Measurements from ENCODE around the gene IKBKE. TPM values are rescaled to one million over a fixed set of nuclear protein-coding genes. Genes with fewer than 3 reads are reported as not detected.

The IKBKE gene
- total RNA-seq = 14.7 and 18.8 TPM in 2 replicates

DNA sequence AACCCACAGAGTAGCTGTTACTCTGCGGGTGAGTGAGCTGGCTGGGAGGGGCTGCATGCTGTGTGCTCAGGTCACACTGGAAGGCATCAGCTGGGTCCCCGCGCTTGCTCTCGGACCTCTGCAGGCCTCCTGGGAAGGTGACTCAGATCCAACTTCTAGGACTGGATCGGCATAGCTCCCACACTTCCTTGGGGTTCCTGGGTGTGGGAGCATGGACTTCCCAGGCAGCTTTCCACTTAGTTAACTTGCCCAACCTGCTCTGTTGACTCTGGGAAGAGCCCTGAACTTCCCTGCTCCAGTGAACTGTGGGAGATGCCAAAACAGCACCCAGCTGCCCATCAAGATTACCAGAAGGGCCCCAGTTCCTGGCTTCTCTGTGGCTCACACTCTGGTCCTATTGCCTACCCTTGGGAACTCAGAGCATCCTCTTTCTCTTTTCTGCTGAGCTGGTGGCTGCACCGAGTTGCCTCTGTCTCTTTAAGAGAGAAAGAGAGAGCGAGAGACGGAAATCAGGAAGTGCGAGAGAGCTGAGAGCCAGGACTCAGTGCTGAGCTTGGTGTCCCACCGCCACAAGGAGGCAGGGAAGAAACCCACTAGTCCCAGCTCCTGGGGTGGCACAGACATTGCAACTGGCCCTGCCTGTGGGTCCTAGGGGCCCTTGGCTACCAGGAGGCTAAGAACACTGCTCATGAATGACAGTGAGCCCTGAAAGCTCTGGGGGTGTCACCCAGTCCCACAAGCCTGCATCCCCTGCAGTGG, at the start of gene IKBKE:
TSS of gene IKBKE (plus strand) at position 544 of the 759 bp plus-strand sequence. CDS start 2,752 bp downstream, outside the sequence.
- TF ChIP-seq, protein P1, sequence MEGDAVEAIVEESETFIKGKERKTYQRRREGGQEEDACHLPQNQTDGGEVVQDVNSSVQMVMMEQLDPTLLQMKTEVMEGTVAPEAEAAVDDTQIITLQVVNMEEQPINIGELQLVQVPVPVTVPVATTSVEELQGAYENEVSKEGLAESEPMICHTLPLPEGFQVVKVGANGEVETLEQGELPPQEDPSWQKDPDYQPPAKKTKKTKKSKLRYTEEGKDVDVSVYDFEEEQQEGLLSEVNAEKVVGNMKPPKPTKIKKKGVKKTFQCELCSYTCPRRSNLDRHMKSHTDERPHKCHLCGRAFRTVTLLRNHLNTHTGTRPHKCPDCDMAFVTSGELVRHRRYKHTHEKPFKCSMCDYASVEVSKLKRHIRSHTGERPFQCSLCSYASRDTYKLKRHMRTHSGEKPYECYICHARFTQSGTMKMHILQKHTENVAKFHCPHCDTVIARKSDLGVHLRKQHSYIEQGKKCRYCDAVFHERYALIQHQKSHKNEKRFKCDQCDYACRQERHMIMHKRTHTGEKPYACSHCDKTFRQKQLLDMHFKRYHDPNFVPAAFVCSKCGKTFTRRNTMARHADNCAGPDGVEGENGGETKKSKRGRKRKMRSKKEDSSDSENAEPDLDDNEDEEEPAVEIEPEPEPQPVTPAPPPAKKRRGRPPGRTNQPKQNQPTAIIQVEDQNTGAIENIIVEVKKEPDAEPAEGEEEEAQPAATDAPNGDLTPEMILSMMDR (IDR thresholded peaks at IDR 0.05; ENCODE audit: extremely low read depth, low read depth, low read length) = peak; percentile 20
- H4K20me1 ChIP-seq (ENCODE audit: insufficient read depth, low read length) = peaks cover 4% of the 10 kb centered on the region
- H3K4me1 ChIP-seq (ENCODE audit: insufficient read depth, low read length) = peaks cover 35% of the 10 kb centered on the region
- DNase-seq (ENCODE audit: insufficient read length, low spot score, missing footprints) = peak; percentile 95
- peak within 1 kb of the TSS; percentile 87 for H3K27ac ChIP-seq (ENCODE audit: low read depth, low read length)
- H3K9me3 ChIP-seq (ENCODE audit: low read depth, low read length) = no peaks in the 10 kb centered on the region
- H3K27me3 ChIP-seq (ENCODE audit: insufficient read depth, low read length) = no peaks in the 10 kb centered on the region
- peak within 1 kb of the TSS; percentile 88 for H2AFZ ChIP-seq (ENCODE audit: low read length)
- H3K36me3 ChIP-seq (ENCODE audit: insufficient read depth, low read length) = peaks cover 16% of the 10 kb centered on the region
- H3K4me2 ChIP-seq (ENCODE audit: insufficient read depth, low read length) = peak within 1 kb of the TSS; percentile 93
- peaks cover 11% of the 10 kb centered on the region for H3K79me2 ChIP-seq (ENCODE audit: insufficient read depth, low read length)
- peak within 1 kb of the TSS; percentile 95 for H3K4me3 ChIP-seq (ENCODE audit: insufficient read depth, low read length)

DNA sequence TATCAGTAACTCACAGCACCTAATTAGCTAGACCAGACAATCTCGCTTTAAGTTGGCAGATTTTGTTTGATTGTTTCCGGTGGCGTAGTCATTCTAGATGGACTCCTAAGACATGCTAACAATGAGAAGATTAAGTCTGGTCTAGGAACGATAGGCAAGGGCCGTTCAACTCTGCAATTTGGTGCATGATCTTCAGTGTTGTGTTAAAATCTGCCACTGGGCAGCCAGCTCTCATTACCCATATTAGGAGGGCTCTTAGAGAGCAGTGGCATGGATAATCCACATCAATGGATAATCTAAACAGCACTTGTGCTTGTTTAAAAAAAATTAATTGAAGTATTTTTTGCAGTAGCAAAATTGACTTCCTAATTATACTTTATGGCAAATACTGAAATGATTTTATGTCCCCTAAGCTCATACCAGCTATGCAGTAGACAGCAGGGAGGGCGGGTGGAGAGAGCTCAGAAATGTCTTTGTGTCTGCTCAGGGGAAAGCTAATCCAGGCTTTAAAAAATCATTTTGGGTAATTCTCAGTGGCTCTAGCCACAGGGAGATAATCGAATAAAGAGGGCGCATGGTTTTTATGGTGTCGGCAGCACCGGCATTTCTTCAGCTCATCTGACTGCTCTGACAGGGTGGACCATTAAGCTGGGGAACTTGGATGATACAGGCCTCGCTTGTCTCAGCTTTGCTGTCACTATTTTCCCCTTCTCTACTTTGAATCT, 48.5 kb upstream of the IKBKE start:
- no peak overlapping the region for H3K27ac ChIP-seq (ENCODE audit: low read depth, low read length)

DNA sequence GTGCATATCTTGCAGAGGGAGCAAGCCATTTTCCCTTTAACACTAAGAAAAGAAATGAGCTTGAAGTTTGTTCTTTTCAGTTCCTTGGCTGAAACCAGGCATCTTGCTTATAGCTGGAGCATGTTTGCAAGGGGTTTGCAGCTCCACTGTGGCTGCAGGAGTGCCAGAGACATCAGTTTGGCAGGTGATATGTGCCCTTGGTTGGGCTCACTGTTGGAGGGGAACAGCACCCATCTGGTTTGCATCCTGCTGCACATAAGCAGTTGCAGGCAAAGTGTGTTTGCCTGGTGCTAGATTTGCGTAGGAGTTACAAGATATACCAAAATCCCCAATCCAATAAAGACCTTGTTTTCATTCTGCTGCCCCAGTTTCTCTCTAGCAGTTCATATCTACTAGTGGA, 47.8 kb upstream of the IKBKE start:
- H3K4me1 ChIP-seq (ENCODE audit: insufficient read depth, low read length) = peaks cover 15% of the 10 kb centered on the region

More for the DNA sequence above, 48.5 kb upstream of the IKBKE start:
- no peaks in the 10 kb centered on the region for H3K79me2 ChIP-seq (ENCODE audit: insufficient read depth, low read length)
- no peak for DNase-seq (ENCODE audit: insufficient read length, low spot score, missing footprints)
- H3K9me3 ChIP-seq (ENCODE audit: low read depth, low read length) = no peaks in the 10 kb centered on the region
- peaks cover 15% of the 10 kb centered on the region for H3K4me1 ChIP-seq (ENCODE audit: insufficient read depth, low read length)
- H3K4me2 ChIP-seq (ENCODE audit: insufficient read depth, low read length) = no peak overlapping the region
- peaks cover 42% of the 10 kb centered on the region for H3K36me3 ChIP-seq (ENCODE audit: insufficient read depth, low read length)
- H3K4me3 ChIP-seq (ENCODE audit: insufficient read depth, low read length) = no peak overlapping the region
- TF ChIP-seq, protein P1 (IDR thresholded peaks at IDR 0.05; ENCODE audit: extremely low read depth, low read depth, low read length) = no peak
- H4K20me1 ChIP-seq (ENCODE audit: insufficient read depth, low read length) = no peaks in the 10 kb centered on the region
- no peak overlapping the region for H2AFZ ChIP-seq (ENCODE audit: low read length)
- no peaks in the 10 kb centered on the region for H3K27me3 ChIP-seq (ENCODE audit: insufficient read depth, low read length)

More for the DNA sequence above, 47.8 kb upstream of the IKBKE start:
- H3K27ac ChIP-seq (ENCODE audit: low read depth, low read length) = no peak overlapping the region
- H3K36me3 ChIP-seq (ENCODE audit: insufficient read depth, low read length) = peaks cover 49% of the 10 kb centered on the region
- H3K79me2 ChIP-seq (ENCODE audit: insufficient read depth, low read length) = no peaks in the 10 kb centered on the region
- H3K4me2 ChIP-seq (ENCODE audit: insufficient read depth, low read length) = no peak overlapping the region
- no peak overlapping the region for H2AFZ ChIP-seq (ENCODE audit: low read length)
- DNase-seq (ENCODE audit: insufficient read length, low spot score, missing footprints) = no peak
- H3K4me3 ChIP-seq (ENCODE audit: insufficient read depth, low read length) = no peak overlapping the region
- TF ChIP-seq, protein P1 (IDR thresholded peaks at IDR 0.05; ENCODE audit: extremely low read depth, low read depth, low read length) = no peak
- no peaks in the 10 kb centered on the region for H4K20me1 ChIP-seq (ENCODE audit: insufficient read depth, low read length)
- no peaks in the 10 kb centered on the region for H3K9me3 ChIP-seq (ENCODE audit: low read depth, low read length)
- no peaks in the 10 kb centered on the region for H3K27me3 ChIP-seq (ENCODE audit: insufficient read depth, low read length)
